ENCODE results near the gene PDS5B.

PDS5B gene

GRCh38 chr13:32609428-32609827, 23.2 kb downstream of the PDS5B start:
- H3K27me3 Mint-ChIP-seq = no peaks in the 10 kb centered on the region
- peaks cover 7% of the 10 kb centered on the region for H3K36me3 Mint-ChIP-seq (ENCODE audit: low read depth)
- H3K27ac Mint-ChIP-seq = no peak overlapping the region
- H3K4me3 Mint-ChIP-seq = no peak overlapping the region
- H3K4me1 Mint-ChIP-seq (ENCODE audit: low read depth) = peaks cover 18% of the 10 kb centered on the region
- intact Hi-C loops (cut with micrococcal nuclease) = no loop called here
- peaks cover 34% of the 10 kb centered on the region for H3K9me3 Mint-ChIP-seq

DNA sequence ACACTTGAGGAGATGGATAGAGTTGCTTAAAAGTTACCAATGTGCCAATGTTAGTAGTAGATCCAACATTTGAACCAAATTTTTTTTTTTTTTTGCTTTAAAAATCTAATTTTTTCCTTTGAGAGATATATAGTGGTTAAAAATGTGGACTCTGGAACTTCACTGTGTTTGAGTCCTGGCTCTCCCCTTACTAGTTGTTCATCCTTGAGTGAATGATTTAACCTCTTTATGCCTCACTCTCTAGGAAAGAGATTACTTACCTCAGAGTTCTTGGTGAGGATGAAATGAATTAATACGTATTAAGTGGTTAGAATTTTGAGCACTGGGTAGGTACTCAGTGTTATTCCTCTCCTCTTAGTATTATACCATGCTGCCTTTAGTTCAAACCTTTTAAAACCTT, 24.3 kb downstream of the PDS5B start:
- Mint-ChIP-seq H3K4me1 (ENCODE audit: low read depth) (peaks cover 18% of the 10 kb centered on the region), H3K4me3 (no peak overlapping the region), H3K9me3 (peaks cover 24% of the 10 kb centered on the region), H3K36me3 (ENCODE audit: low read depth) (peaks cover 7% of the 10 kb centered on the region), H3K27ac (no peak overlapping the region), H3K27me3 (no peaks in the 10 kb centered on the region)
- intact Hi-C loops (cut with micrococcal nuclease) = no loop called here

GRCh38 chr13:32610977-32611376, 24.7 kb downstream of the PDS5B start:
- peaks cover 18% of the 10 kb centered on the region for H3K4me1 Mint-ChIP-seq (ENCODE audit: low read depth)
- H3K9me3 Mint-ChIP-seq = peaks cover 20% of the 10 kb centered on the region
- H3K27me3 Mint-ChIP-seq = no peaks in the 10 kb centered on the region
- no peak overlapping the region for H3K4me3 Mint-ChIP-seq
- H3K36me3 Mint-ChIP-seq (ENCODE audit: low read depth) = peaks cover 7% of the 10 kb centered on the region
- no peak overlapping the region for H3K27ac Mint-ChIP-seq
- intact Hi-C loops (cut with micrococcal nuclease) = no loop called here

DNA sequence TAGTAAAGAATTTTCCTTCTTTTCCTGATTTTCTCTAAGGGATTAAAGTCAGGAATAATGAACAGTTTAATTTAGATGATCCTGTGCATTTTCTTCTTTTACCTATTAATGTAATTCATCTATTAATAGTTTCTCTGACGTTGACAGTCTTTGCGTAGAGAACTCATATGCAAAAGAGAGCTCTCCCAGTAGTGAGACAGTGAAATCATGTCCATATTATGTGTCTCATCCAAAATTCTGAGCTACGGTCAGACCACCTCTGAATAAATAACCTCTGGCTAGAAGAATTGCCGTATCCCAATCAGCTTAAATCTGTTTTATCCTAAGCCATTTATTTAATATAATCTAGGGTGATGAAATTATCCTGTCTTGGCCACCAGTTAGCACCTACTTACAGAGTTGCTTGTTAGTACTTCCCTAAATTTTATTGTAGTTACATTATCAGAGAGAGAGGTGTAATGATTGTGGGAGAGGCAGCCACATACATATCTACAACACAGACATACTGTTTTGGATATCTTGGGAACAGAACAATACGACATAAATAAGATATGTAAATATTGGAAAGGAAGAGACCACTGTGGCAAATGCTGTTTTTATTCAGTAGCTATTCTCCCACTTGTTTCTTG, 30.7 kb downstream of the PDS5B start:
- Mint-ChIP-seq H3K9me3 (peaks cover 15% of the 10 kb centered on the region), H3K27ac (no peak overlapping the region), H3K4me1 (ENCODE audit: low read depth) (no peaks in the 10 kb centered on the region), H3K4me3 (no peak overlapping the region), H3K36me3 (ENCODE audit: low read depth) (peaks cover 7% of the 10 kb centered on the region), H3K27me3 (no peaks in the 10 kb centered on the region)
- intact Hi-C loops (cut with micrococcal nuclease) = no loop called here

DNA sequence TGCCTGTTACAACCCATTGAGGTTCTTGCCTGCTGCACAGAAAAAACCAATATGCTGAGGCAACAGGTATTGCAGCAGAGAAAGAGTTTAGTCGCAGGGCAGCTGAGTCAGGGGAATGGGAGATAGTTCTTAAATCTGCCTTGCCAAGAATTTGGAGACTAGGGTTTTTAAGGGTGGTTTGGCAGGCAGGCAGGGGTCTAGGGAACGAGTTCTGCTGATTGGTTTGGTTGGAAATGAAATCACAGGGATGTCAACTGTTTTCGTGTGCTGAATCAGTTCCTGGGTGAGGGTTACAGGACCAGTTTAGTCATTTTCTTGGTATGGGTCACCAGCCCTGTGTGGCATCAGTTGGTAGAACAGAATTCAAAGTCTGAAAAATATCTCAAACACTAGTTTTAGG, 36.6 kb downstream of the PDS5B start:
- Mint-ChIP-seq H3K4me1 (ENCODE audit: low read depth) (peaks cover 27% of the 10 kb centered on the region), H3K36me3 (ENCODE audit: low read depth) (peaks cover 15% of the 10 kb centered on the region)

GRCh38 chr13:32624441-32624840, 38.2 kb downstream of the PDS5B start:
- Mint-ChIP-seq H3K9me3 (peaks cover 29% of the 10 kb centered on the region), H3K4me3 (no peak overlapping the region), H3K27ac (no peak overlapping the region), H3K27me3 (no peaks in the 10 kb centered on the region), H3K36me3 (ENCODE audit: low read depth) (peaks cover 15% of the 10 kb centered on the region), H3K4me1 (ENCODE audit: low read depth) (peaks cover 28% of the 10 kb centered on the region)
- intact Hi-C loops (cut with micrococcal nuclease) = no loop called here

More for the DNA sequence above, 36.6 kb downstream of the PDS5B start:
- Mint-ChIP-seq H3K4me3 (no peak overlapping the region), H3K27me3 (no peaks in the 10 kb centered on the region), H3K27ac (no peak overlapping the region), H3K9me3 (peaks cover 29% of the 10 kb centered on the region)
- intact Hi-C loops (cut with micrococcal nuclease) = no loop called here

- intact Hi-C loops (cut with micrococcal nuclease) = no loop called here
- no peak overlapping the region for H3K27ac Mint-ChIP-seq
- H3K4me3 Mint-ChIP-seq = no peak overlapping the region
- H3K36me3 Mint-ChIP-seq (ENCODE audit: low read depth) = peaks cover 21% of the 10 kb centered on the region
- no peaks in the 10 kb centered on the region for H3K27me3 Mint-ChIP-seq
- H3K4me1 Mint-ChIP-seq (ENCODE audit: low read depth) = peaks cover 33% of the 10 kb centered on the region
- H3K9me3 Mint-ChIP-seq = peaks cover 6% of the 10 kb centered on the region
These were observed 41.5 kb downstream of the PDS5B start for GRCh38 chr13:32627793-32628192.

DNA sequence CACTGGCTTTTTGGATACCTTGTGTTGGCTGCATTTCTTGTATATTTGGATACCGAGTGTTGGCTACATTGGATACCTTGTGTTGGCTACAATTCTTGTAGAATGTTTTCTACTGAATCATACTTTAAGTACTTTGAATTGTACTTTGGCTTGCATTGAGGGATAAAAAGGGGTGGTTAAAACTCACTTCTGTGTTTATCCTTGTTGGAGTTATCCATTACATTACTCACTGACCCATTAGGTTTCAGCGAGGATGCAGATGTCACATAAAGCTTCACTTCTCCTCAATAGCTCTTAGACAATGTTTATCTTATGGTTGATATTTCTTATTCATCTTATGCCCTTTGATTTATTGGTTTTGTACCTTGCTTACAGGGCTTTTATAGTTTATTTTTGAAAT, 43.1 kb downstream of the PDS5B start:
- no peaks in the 10 kb centered on the region for H3K27me3 Mint-ChIP-seq
- intact Hi-C loops (cut with micrococcal nuclease) = no loop called here
- no peaks in the 10 kb centered on the region for H3K9me3 Mint-ChIP-seq
- H3K4me1 Mint-ChIP-seq (ENCODE audit: low read depth) = peaks cover 31% of the 10 kb centered on the region
- peaks cover 17% of the 10 kb centered on the region for H3K36me3 Mint-ChIP-seq (ENCODE audit: low read depth)
- no peak overlapping the region for H3K4me3 Mint-ChIP-seq
- H3K27ac Mint-ChIP-seq = no peak overlapping the region

- intact Hi-C loops (cut with micrococcal nuclease) = no loop called here
- Mint-ChIP-seq H3K4me3 (no peak overlapping the region), H3K9me3 (no peaks in the 10 kb centered on the region), H3K4me1 (ENCODE audit: low read depth) (peaks cover 25% of the 10 kb centered on the region), H3K36me3 (ENCODE audit: low read depth) (peaks cover 17% of the 10 kb centered on the region), H3K27me3 (no peaks in the 10 kb centered on the region), H3K27ac (no peak overlapping the region)
These were observed 43.6 kb downstream of the PDS5B start for GRCh38 chr13:32629866-32630265.

GRCh38 chr13:32632343-32632909, 46.2 kb downstream of the PDS5B start:
- H3K36me3 Mint-ChIP-seq (ENCODE audit: low read depth) = peaks cover 17% of the 10 kb centered on the region
- H3K9me3 Mint-ChIP-seq = no peaks in the 10 kb centered on the region
- no peak overlapping the region for H3K27ac Mint-ChIP-seq
- H3K4me1 Mint-ChIP-seq (ENCODE audit: low read depth) = peaks cover 15% of the 10 kb centered on the region
- intact Hi-C loops (cut with micrococcal nuclease) = no loop called here
- H3K4me3 Mint-ChIP-seq = no peak overlapping the region
- H3K27me3 Mint-ChIP-seq = no peaks in the 10 kb centered on the region

- H3K4me3 Mint-ChIP-seq = no peak overlapping the region
- intact Hi-C loops (cut with micrococcal nuclease) = loop anchor here (5.0 kb wide), 1 partner anchor 99 kb away; the partner anchor contains the start of gene N4BP2L2
- no peaks in the 10 kb centered on the region for H3K27me3 Mint-ChIP-seq
- no peak overlapping the region for H3K27ac Mint-ChIP-seq
- peaks cover under 1% of the 10 kb centered on the region for H3K36me3 Mint-ChIP-seq (ENCODE audit: low read depth)
- peaks cover 18% of the 10 kb centered on the region for H3K4me1 Mint-ChIP-seq (ENCODE audit: low read depth)
- H3K9me3 Mint-ChIP-seq = no peaks in the 10 kb centered on the region
These were observed 50.5 kb downstream of the PDS5B start for GRCh38 chr13:32636711-32637110.

- intact Hi-C loops (cut with micrococcal nuclease) = loop anchor here (1.0 to 5.0 kb wide), 2 partner anchors 52 to 101 kb away; partner anchors contain the start of genes N4BP2L2 and PDS5B
- H3K9me3 Mint-ChIP-seq = no peaks in the 10 kb centered on the region
- no peaks in the 10 kb centered on the region for H3K36me3 Mint-ChIP-seq (ENCODE audit: low read depth)
- peaks cover 26% of the 10 kb centered on the region for H3K4me1 Mint-ChIP-seq (ENCODE audit: low read depth)
- H3K27ac Mint-ChIP-seq = no peak overlapping the region
- H3K27me3 Mint-ChIP-seq = no peaks in the 10 kb centered on the region
- H3K4me3 Mint-ChIP-seq = no peak overlapping the region
These were observed 52.5 kb downstream of the PDS5B start for GRCh38 chr13:32638739-32639138.

- intact Hi-C loops (cut with micrococcal nuclease) = loop anchor here (1.0 to 10.0 kb wide), 3 partner anchors 53 to 905 kb away; partner anchors contain the start of genes N4BP2L2 and PDS5B
- Mint-ChIP-seq H3K9me3 (no peaks in the 10 kb centered on the region), H3K4me3 (no peak overlapping the region), H3K27ac (no peak overlapping the region), H3K36me3 (ENCODE audit: low read depth) (no peaks in the 10 kb centered on the region), H3K4me1 (ENCODE audit: low read depth) (peaks cover 23% of the 10 kb centered on the region), H3K27me3 (no peaks in the 10 kb centered on the region)
These were observed 53.4 kb downstream of the PDS5B start for GRCh38 chr13:32639502-32640105.

GRCh38 chr13:32642316-32642715, 56.1 kb downstream of the PDS5B start:
- H3K27ac Mint-ChIP-seq = peak overlapping the region; percentile 82
- intact Hi-C loops (cut with micrococcal nuclease) = loop anchor here (10.0 kb wide), 1 partner anchor 902 kb away; no protein-coding TSS in a partner anchor
- peak overlapping the region; percentile 51 for H3K4me3 Mint-ChIP-seq
- no peaks in the 10 kb centered on the region for H3K9me3 Mint-ChIP-seq
- H3K4me1 Mint-ChIP-seq (ENCODE audit: low read depth) = peaks cover 42% of the 10 kb centered on the region
- H3K36me3 Mint-ChIP-seq (ENCODE audit: low read depth) = no peaks in the 10 kb centered on the region
- no peaks in the 10 kb centered on the region for H3K27me3 Mint-ChIP-seq
